ENCODE measurements around the gene SRSF9.

SRSF9 gene

DNA sequence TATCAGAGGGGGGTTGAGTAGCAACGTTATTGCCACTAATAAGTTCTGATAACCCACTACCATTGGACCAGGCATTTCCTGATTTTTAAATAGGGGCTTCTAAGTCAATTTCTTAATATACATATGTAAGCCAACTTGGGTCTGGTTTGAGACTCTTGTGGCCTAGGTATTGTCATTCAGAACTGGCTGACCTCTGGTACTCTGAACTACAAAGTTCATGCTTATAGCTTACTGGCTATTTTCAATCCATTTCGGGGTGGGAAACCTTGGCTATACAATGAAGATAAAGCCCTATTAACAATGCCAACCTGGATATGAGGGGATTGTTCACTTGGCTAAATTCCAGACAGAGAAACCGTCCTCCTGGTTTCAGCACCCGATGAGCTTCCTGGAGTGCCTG lies 35.0 kb upstream of the SRSF9 start:
- no peak overlapping the region for H3K4me3 ChIP-seq (ENCODE audit: severe bottlenecking)
- ATAC-seq (ENCODE audit: low read depth) (no peak), DNase-seq (ENCODE audit: low spot score) (no peak)
- H3K4me1 ChIP-seq (ENCODE audit: insufficient read depth, poor library complexity, severe bottlenecking), result no peaks in the 10 kb centered on the region
- H3K36me3 ChIP-seq (ENCODE audit: low read depth), result peaks cover 49% of the 10 kb centered on the region
- no peaks in the 10 kb centered on the region for H3K9me3 ChIP-seq (ENCODE audit: severe bottlenecking)
- H3K27me3 ChIP-seq (ENCODE audit: insufficient read depth, poor library complexity, severe bottlenecking), result no peaks in the 10 kb centered on the region
- H3K27ac ChIP-seq (ENCODE audit: poor library complexity, severe bottlenecking), result no peak overlapping the region
- TF ChIP-seq, protein P1, sequence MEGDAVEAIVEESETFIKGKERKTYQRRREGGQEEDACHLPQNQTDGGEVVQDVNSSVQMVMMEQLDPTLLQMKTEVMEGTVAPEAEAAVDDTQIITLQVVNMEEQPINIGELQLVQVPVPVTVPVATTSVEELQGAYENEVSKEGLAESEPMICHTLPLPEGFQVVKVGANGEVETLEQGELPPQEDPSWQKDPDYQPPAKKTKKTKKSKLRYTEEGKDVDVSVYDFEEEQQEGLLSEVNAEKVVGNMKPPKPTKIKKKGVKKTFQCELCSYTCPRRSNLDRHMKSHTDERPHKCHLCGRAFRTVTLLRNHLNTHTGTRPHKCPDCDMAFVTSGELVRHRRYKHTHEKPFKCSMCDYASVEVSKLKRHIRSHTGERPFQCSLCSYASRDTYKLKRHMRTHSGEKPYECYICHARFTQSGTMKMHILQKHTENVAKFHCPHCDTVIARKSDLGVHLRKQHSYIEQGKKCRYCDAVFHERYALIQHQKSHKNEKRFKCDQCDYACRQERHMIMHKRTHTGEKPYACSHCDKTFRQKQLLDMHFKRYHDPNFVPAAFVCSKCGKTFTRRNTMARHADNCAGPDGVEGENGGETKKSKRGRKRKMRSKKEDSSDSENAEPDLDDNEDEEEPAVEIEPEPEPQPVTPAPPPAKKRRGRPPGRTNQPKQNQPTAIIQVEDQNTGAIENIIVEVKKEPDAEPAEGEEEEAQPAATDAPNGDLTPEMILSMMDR (IDR thresholded peaks at IDR 0.05; ENCODE audit: poor library complexity, severe bottlenecking), result no peak

DNA sequence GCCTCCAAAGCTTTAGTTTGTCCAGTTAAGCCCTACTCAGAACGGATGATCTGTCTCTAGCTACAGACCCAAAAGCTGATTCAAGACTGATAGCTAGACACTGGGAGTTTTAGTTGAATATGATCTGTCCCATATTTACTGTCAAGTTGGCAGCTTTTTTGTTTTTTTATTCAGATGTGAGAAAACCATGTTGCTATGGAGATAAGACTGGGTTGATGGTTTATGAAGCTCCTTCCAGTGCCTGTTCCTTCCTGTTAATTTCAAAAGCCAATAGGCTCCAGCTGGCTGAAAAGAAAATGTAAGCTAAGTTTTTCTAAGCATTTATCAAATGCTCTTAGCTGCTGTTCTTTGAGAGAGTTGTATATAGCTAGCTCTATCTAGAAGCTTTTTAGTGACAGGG lies 31.0 kb upstream of the SRSF9 start:
- H3K27me3 ChIP-seq (ENCODE audit: insufficient read depth, poor library complexity, severe bottlenecking), result no peaks in the 10 kb centered on the region
- DNase-seq (ENCODE audit: low spot score) (no peak), ATAC-seq (ENCODE audit: low read depth) (no peak)
- H3K4me3 ChIP-seq (ENCODE audit: severe bottlenecking), result no peak overlapping the region
- TF ChIP-seq, protein P1 (IDR thresholded peaks at IDR 0.05; ENCODE audit: poor library complexity, severe bottlenecking), result no peak
- peaks cover 46% of the 10 kb centered on the region for H3K36me3 ChIP-seq (ENCODE audit: low read depth)
- H3K27ac ChIP-seq (ENCODE audit: poor library complexity, severe bottlenecking), result no peak overlapping the region
- H3K4me1 ChIP-seq (ENCODE audit: insufficient read depth, poor library complexity, severe bottlenecking), result peaks cover 15% of the 10 kb centered on the region
- no peaks in the 10 kb centered on the region for H3K9me3 ChIP-seq (ENCODE audit: severe bottlenecking)

DNA sequence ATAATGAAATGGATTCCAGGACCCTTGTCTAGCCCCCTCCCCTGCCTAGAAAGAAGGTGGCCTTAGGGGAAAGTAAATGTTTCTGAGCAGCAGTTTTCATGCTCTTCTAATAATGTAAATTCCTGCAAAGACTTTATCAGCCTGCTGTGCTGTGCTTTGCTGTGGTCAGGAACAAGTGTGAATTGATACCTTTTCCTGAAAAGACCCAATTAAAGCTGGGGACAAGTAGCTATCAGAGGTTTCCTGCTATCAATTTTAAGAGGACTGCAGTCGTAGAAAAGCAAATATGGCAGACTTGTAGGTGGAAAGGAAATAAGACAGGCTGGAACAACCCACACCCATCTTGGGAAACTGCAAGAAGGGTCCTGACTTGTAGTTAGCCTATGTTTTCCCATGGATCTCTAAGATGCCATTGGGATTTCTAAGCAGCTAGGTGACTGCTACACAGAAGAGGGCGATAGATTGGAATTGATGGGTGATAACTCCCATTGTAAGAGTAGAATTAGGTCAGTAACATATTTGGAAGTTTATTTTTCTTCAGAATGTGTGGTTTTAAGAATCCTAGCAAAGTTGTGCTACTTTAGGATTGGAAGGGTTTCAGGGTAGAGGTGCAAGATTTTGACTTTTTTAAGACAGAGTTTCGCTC lies 29.4 kb upstream of the SRSF9 start:
- ATAC-seq (ENCODE audit: low read depth) (no peak), DNase-seq (ENCODE audit: low spot score) (no peak)
- TF ChIP-seq, protein P1 (IDR thresholded peaks at IDR 0.05; ENCODE audit: poor library complexity, severe bottlenecking), result no peak
- peaks cover 36% of the 10 kb centered on the region for H3K36me3 ChIP-seq (ENCODE audit: low read depth)
- H3K4me3 ChIP-seq (ENCODE audit: severe bottlenecking), result no peak overlapping the region
- H3K27me3 ChIP-seq (ENCODE audit: insufficient read depth, poor library complexity, severe bottlenecking), result no peaks in the 10 kb centered on the region
- peak overlapping the region; percentile 73 for H3K27ac ChIP-seq (ENCODE audit: poor library complexity, severe bottlenecking)
- no peaks in the 10 kb centered on the region for H3K9me3 ChIP-seq (ENCODE audit: severe bottlenecking)
- peaks cover 21% of the 10 kb centered on the region for H3K4me1 ChIP-seq (ENCODE audit: insufficient read depth, poor library complexity, severe bottlenecking)

DNA sequence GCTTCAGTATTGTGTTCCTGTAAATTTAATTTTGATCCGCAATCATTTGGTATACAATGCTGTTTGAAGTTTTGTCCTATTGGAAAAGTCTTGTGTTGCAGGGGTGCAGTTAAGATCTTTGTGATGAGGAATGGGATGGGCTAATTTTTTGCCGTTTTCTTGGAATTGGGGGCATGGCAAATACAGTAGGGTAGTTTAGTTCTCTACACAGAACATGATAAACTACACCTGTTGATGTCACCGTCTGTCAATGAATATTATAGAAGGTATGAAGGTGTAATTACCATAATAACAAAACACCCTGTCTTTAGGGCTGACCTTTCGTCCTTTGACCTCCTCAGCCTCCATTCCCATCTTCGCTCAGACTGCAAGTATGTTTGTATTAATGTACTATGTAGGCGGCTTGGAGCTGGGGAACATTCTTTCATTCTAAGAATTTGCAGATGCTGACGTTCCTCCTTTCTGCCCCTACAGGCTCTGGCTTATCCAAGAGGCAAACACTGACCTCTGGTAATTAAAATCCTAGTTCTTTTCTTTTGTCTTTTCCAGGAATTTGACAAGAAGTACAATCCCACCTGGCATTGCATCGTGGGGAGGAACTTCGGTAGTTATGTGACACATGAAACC lies 28.1 kb upstream of the SRSF9 start:
- DNase-seq (ENCODE audit: low spot score), result no peak

More for the DNA sequence above, 28.1 kb upstream of the SRSF9 start:
- H3K27ac ChIP-seq (ENCODE audit: poor library complexity, severe bottlenecking), result peak overlapping the region; percentile 73
- H3K4me3 ChIP-seq (ENCODE audit: severe bottlenecking), result peak overlapping the region; percentile 50
- H3K27me3 ChIP-seq (ENCODE audit: insufficient read depth, poor library complexity, severe bottlenecking), result no peaks in the 10 kb centered on the region
- TF ChIP-seq, protein P1 (IDR thresholded peaks at IDR 0.05; ENCODE audit: poor library complexity, severe bottlenecking), result no peak
- H3K9me3 ChIP-seq (ENCODE audit: severe bottlenecking), result no peaks in the 10 kb centered on the region
- peaks cover 21% of the 10 kb centered on the region for H3K4me1 ChIP-seq (ENCODE audit: insufficient read depth, poor library complexity, severe bottlenecking)
- ATAC-seq (ENCODE audit: low read depth), result no peak
- peaks cover 28% of the 10 kb centered on the region for H3K36me3 ChIP-seq (ENCODE audit: low read depth)
